Measurements from ENCODE around the gene ELP4.

- TF ChIP-seq POLR2A (IDR thresholded peaks at IDR 0.05; ENCODE audit: extremely low read depth, insufficient read length) (no peak), CTCF (IDR thresholded peaks at IDR 0.05; ENCODE audit: low read depth, low read length) (no peak), MAX (IDR thresholded peaks at IDR 0.05; ENCODE audit: low read depth, low read length) (no peak)
Observed at GRCh38 chr11:31819621-31820437, 310.3 kb downstream of the ELP4 start.

Data from NB4 (cell line).